NOMO-1 treated with dmso at 0.1 percent for 144 hours (cell line): ENCODE results near the gene PLEKHG3.
A peak's percentile ranks its signal among the peaks of the same experiment; 100 is the strongest.

Experiments used
- DNase-seq: peaks from one replicate; lab custom pipeline; 2025; ENCODE audit not compliant: unreplicated experiment; lab: John Stamatoyannopoulos, UW

PLEKHG3 gene

GRCh38 chr14:64743061-64743460 lies 38.8 kb downstream of the PLEKHG3 start:
- no peak for DNase-seq

- DNase-seq: no peak
These were observed 41.4 kb downstream of the PLEKHG3 start for GRCh38 chr14:64745511-64746091.

GRCh38 chr14:64746298-64747250 lies 42.4 kb downstream of the PLEKHG3 start:
- no peak for DNase-seq

- DNase-seq: no peak
These were observed 43.1 kb downstream of the PLEKHG3 start for GRCh38 chr14:64747327-64747726.

GRCh38 chr14:64748521-64748920 lies 44.3 kb downstream of the PLEKHG3 start:
- DNase-seq: no peak

- DNase-seq: no peak
These were observed 44.9 kb downstream of the PLEKHG3 start for GRCh38 chr14:64748995-64749714.

GRCh38 chr14:64752909-64753308 lies 48.7 kb downstream of the PLEKHG3 start:
- no peak for DNase-seq

- no peak for DNase-seq
These were observed 49.1 kb downstream of the PLEKHG3 start for GRCh38 chr14:64753374-64753773.

- no peak for DNase-seq
These were observed 49.8 kb downstream of the PLEKHG3 start for GRCh38 chr14:64753999-64754398.

GRCh38 chr14:64754685-64755084 lies 50.5 kb downstream of the PLEKHG3 start:
- DNase-seq: no peak

GRCh38 chr14:64755781-64756221 lies 51.6 kb downstream of the PLEKHG3 start:
- DNase-seq: peak; percentile 36

GRCh38 chr14:64756712-64757111 lies 52.5 kb downstream of the PLEKHG3 start:
- DNase-seq: no peak

GRCh38 chr14:64757601-64758000 lies 53.4 kb downstream of the PLEKHG3 start:
- no peak for DNase-seq

- no peak for DNase-seq
These were observed 53.8 kb downstream of the PLEKHG3 start for GRCh38 chr14:64758025-64758521.

GRCh38 chr14:64758691-64759554 lies 54.7 kb downstream of the PLEKHG3 start:
- no peak for DNase-seq

- no peak for DNase-seq
These were observed 55.3 kb downstream of the PLEKHG3 start for GRCh38 chr14:64759555-64759938.

- no peak for DNase-seq
These were observed 56.0 kb downstream of the PLEKHG3 start for GRCh38 chr14:64760146-64760755.

- DNase-seq: no peak
These were observed 56.7 kb downstream of the PLEKHG3 start for GRCh38 chr14:64760916-64761315.

- no peak for DNase-seq
These were observed 57.3 kb downstream of the PLEKHG3 start for GRCh38 chr14:64761441-64762043.
